Ishikawa (cell line): Measurements from ENCODE around the gene SLIT2.

Experiments used
- CEBPB ChIP-seq: IDR thresholded peaks from 2 replicates; pipeline ENCODE4 v1.6.1; 2012
- EGR1 ChIP-seq: IDR thresholded peaks from 2 replicates; pipeline ENCODE4 v1.6.1; 2012
- EP300 ChIP-seq: IDR thresholded peaks from 2 replicates; pipeline ENCODE4 v1.6.1; 2012; ENCODE audit warnings: borderline replicate concordance
- FOXM1 ChIP-seq: IDR thresholded peaks from 2 replicates; pipeline ENCODE4 v1.6.1; 2012; ENCODE audit warnings: low read depth, borderline replicate concordance
- RAD21 ChIP-seq: IDR thresholded peaks from 2 replicates; pipeline ENCODE4 v1.6.1; 2012; ENCODE audit warnings: low read depth
- TEAD4 ChIP-seq: IDR thresholded peaks from 2 replicates; pipeline ENCODE4 v1.6.1; 2012
- YY1 ChIP-seq: IDR thresholded peaks from 2 replicates; pipeline ENCODE4 v1.6.1; 2012; ENCODE audit warnings: low read depth
- ZBTB7A ChIP-seq: IDR thresholded peaks from 2 replicates; pipeline ENCODE4 v1.6.1; 2012; ENCODE audit warnings: low read depth

GRCh38 chr4:20273793-20274192, 22.1 kb downstream of the SLIT2 start:
- TF ChIP-seq CEBPB (no peak), TEAD4 (no peak), EGR1 (no peak), EP300 (no peak), FOXM1 (no peak), ZBTB7A (no peak), RAD21 (no peak), YY1 (no peak)
